PC-3 (cell line): ENCODE data around the gene GRHPR. TPM values are rescaled to one million over a fixed set of nuclear protein-coding genes. Genes with fewer than 3 reads are reported as not detected.
A peak's percentile ranks its signal among the peaks of the same experiment; 100 is the strongest.
"Not testable (repeated sequence)": the region's sequence is repeated elsewhere in the genome, so short reads cannot be mapped to it uniquely, and the experiment has no call there.

Experiments
- ATAC-seq: fragments of 200-7000 bp; cut with Tn5 transposase; 2 replicates; pipeline ENCODE4 v1.9.1; 2020; ENCODE audit warnings: mild to moderate bottlenecking, moderate library complexity
- BruUV-seq: library from RNA; stranded (reverse); fragments of 400-500 nt; replicated peaks from 2 replicates; lab custom pipeline; 2021; lab: Mats Ljungman, UMichigan
- CTCF ChIA-PET: fragments of 300-600 bp; sonication (Branson Sonifier 250); formaldehyde crosslinking; loops from one replicate; lab custom pipeline; 2022; ENCODE audit warnings: antibody characterized with exemption; lab: Charles Lee
- POLR2A ChIA-PET: fragments of 300-600 bp; sonication (Branson Sonifier 250); formaldehyde crosslinking; loops from one replicate; lab custom pipeline; 2022; ENCODE audit warnings: antibody characterized with exemption; ENCODE audit not compliant: unreplicated experiment; lab: Charles Lee
- DNase-seq: peaks from one replicate; pipeline ENCODE4 v3.0.0-alpha.2; 2015
- H2AFZ ChIP-seq: fragments of 300-600 bp; sonication (generic); 2 replicates; pipeline ENCODE4 v1.6.0; 2016; ENCODE audit warnings: antibody characterized with exemption, low read length
- H3F3A ChIP-seq: fragments of 300-600 bp; sonication (generic); one replicate; pipeline ENCODE4 v1.6.0; 2017; ENCODE audit warnings: antibody characterized with exemption, low read length, control low read depth, mild to moderate bottlenecking; ENCODE audit not compliant: unreplicated experiment
- H3K27ac ChIP-seq: fragments of 300-600 bp; sonication (generic); 2 replicates; pipeline ENCODE4 v1.5.1; 2016; ENCODE audit warnings: mild to moderate bottlenecking, low read length
- H3K27me3 ChIP-seq: fragments of 300-600 bp; sonication (generic); 2 replicates; pipeline ENCODE4 v1.6.1; 2016; ENCODE audit warnings: low read length, mixed read lengths
- H3K36me3 ChIP-seq: fragments of 300-600 bp; sonication (generic); 2 replicates; pipeline ENCODE4 v1.6.1; 2016; ENCODE audit warnings: low read depth, mixed run types, low read length, mixed read lengths
- H3K4me1 ChIP-seq: fragments of 300-600 bp; sonication (generic); 2 replicates; pipeline ENCODE4 v1.5.1; 2016; ENCODE audit warnings: low read length; ENCODE audit not compliant: insufficient read depth
- H3K4me2 ChIP-seq: fragments of 300-600 bp; sonication (generic); 2 replicates; pipeline ENCODE4 v1.6.0; 2016; ENCODE audit warnings: low read length
- H3K4me3 ChIP-seq: fragments of 300-600 bp; sonication (generic); 2 replicates; pipeline ENCODE4 v1.5.1; 2016; ENCODE audit warnings: mild to moderate bottlenecking, low read length, mixed read lengths
- H3K79me2 ChIP-seq: fragments of 300-600 bp; sonication (generic); 2 replicates; pipeline ENCODE4 v1.6.1; 2017; ENCODE audit warnings: low read length, mixed read lengths
- H3K9ac ChIP-seq: fragments of 300-600 bp; sonication (generic); 2 replicates; pipeline ENCODE4 v1.6.0; 2016; ENCODE audit warnings: mild to moderate bottlenecking, low read length
- H3K9me2 ChIP-seq: fragments of 300-600 bp; sonication (generic); replicated peaks from 2 replicates; pipeline ENCODE4 v1.6.1; 2016; ENCODE audit warnings: mixed run types, low read length, mixed read lengths
- H3K9me3 ChIP-seq: fragments of 300-600 bp; sonication (generic); 2 replicates; pipeline ENCODE4 v1.6.1; 2016; ENCODE audit warnings: low read length, mixed read lengths
- H4K20me1 ChIP-seq: fragments of 300-600 bp; sonication (generic); 2 replicates; pipeline ENCODE4 v1.6.1; 2016; ENCODE audit warnings: low read length, mixed read lengths
- EZH2 ChIP-seq: fragments of 300-600 bp; sonication (generic); IDR thresholded peaks from one replicate; pipeline ENCODE4 v1.6.1; 2017; ENCODE audit warnings: antibody characterized with exemption, mild to moderate bottlenecking, low read length; ENCODE audit not compliant: unreplicated experiment
- EZH2phosphoT487 ChIP-seq: fragments of 300-600 bp; sonication (generic); IDR thresholded peaks from 2 replicates; pipeline ENCODE4 v1.6.1; 2018; ENCODE audit warnings: mild to moderate bottlenecking, antibody characterized with exemption, low read length, borderline replicate concordance
- intact Hi-C: fragments of 100-400 bp; cut with micrococcal nuclease; formaldehyde crosslinking; loops from 2 replicates; pipeline ENCODE4 v1.9.0; 2023
- total RNA-seq: library from RNA; depleted of rRNA; stranded (reverse); fragments of >200 nt; gene quantifications from 2 replicates; pipeline ENCODE4 v1.2.3, GENCODE V29; 2014
- TF ChIP-seq, protein P1 (sequence below): fragments of 300-600 bp; sonication (generic); conservative IDR thresholded peaks from 2 replicates; pipeline ENCODE4 v1.5.1; 2017; ENCODE audit warnings: antibody characterized with exemption, low read depth, mild to moderate bottlenecking, low read length

GRHPR gene
- total RNA-seq, 1 experiment from 2014 or later = 84.1 TPM

DNA sequence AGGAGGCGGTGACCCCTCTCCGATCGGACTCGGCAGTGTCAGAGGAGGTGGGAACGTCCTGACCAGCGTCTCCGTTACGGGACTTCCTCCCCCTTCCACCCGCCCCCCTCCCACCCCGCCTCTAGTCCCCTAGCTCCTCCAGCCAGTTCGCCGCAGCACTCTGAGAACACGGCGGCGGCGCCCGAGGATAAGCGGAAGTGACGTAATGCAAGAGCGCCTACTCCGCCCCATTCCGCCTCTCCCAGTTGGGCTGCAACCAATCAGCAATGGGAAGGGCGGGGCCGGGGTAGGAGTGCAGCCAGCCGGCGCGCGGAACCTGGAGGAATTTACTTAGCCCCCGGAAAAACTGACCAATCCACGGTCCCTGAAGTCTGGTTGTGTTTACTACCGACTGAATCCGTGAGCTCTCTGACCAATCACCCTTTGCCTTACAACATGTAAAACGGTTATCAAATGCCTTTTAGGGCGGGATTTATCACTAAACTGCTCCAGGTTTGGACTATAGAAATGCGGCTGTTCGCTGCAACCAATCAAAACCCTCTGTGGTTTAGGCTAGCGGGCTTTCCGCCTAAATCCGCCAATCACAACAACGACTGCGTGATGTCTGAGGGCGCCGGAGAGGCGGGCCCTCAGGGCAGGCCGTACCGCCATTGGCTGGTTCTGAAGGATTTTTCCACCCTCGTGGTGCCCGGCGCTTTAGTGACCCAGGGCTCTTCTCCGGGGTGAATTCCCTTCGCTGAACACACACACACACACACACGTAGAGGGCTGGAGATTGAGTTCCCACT, 42.9 kb downstream of the GRHPR start, which contains the start of gene ZBTB5:
Gene ZBTB5, minus strand, starts transcription at position 202 of the 788 bp plus-strand sequence. CDS start 22,899 bp downstream, outside the sequence.
- peak within 1 kb of the TSS; percentile 97 for H3K4me3 ChIP-seq
- intact Hi-C loops = no loop called here
- TF ChIP-seq, protein P1, sequence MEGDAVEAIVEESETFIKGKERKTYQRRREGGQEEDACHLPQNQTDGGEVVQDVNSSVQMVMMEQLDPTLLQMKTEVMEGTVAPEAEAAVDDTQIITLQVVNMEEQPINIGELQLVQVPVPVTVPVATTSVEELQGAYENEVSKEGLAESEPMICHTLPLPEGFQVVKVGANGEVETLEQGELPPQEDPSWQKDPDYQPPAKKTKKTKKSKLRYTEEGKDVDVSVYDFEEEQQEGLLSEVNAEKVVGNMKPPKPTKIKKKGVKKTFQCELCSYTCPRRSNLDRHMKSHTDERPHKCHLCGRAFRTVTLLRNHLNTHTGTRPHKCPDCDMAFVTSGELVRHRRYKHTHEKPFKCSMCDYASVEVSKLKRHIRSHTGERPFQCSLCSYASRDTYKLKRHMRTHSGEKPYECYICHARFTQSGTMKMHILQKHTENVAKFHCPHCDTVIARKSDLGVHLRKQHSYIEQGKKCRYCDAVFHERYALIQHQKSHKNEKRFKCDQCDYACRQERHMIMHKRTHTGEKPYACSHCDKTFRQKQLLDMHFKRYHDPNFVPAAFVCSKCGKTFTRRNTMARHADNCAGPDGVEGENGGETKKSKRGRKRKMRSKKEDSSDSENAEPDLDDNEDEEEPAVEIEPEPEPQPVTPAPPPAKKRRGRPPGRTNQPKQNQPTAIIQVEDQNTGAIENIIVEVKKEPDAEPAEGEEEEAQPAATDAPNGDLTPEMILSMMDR = no peak
- no peak for TF ChIP-seq EZH2
- TF ChIP-seq EZH2phosphoT487 = no peak
- peak; percentile 98 for DNase-seq
- peaks cover 45% of the 10 kb centered on the region for H3K79me2 ChIP-seq
- peak within 1 kb of the TSS; percentile 90 for H2AFZ ChIP-seq
- peaks cover 10% of the 10 kb centered on the region; the same call in 1 of the 2 replicates for H4K20me1 ChIP-seq
- peaks cover 13% of the 10 kb centered on the region for H3K4me1 ChIP-seq
- no peaks in the 10 kb centered on the region for H3K36me3 ChIP-seq
- peak; percentile 82 for ATAC-seq
- no peaks in the 10 kb centered on the region for H3K9me3 ChIP-seq
- BruUV-seq = no TSS peak
- CTCF ChIA-PET = interaction anchor here (0.8 kb wide), 1 partner anchor 345 kb away, joined by 3 read pairs; the partner anchor contains the start of gene ZCCHC7
- peak within 1 kb of the TSS; percentile 93 for H3K9ac ChIP-seq
- no peaks in the 10 kb centered on the region for H3K27me3 ChIP-seq
- POLR2A ChIA-PET = no interaction called here
- H3K9me2 ChIP-seq = no peaks in the 10 kb centered on the region
- peak within 1 kb of the TSS; percentile 87 for H3K27ac ChIP-seq
- peak within 1 kb of the TSS; percentile 99 for H3K4me2 ChIP-seq
- no peaks in the 10 kb centered on the region for H3F3A ChIP-seq

DNA sequence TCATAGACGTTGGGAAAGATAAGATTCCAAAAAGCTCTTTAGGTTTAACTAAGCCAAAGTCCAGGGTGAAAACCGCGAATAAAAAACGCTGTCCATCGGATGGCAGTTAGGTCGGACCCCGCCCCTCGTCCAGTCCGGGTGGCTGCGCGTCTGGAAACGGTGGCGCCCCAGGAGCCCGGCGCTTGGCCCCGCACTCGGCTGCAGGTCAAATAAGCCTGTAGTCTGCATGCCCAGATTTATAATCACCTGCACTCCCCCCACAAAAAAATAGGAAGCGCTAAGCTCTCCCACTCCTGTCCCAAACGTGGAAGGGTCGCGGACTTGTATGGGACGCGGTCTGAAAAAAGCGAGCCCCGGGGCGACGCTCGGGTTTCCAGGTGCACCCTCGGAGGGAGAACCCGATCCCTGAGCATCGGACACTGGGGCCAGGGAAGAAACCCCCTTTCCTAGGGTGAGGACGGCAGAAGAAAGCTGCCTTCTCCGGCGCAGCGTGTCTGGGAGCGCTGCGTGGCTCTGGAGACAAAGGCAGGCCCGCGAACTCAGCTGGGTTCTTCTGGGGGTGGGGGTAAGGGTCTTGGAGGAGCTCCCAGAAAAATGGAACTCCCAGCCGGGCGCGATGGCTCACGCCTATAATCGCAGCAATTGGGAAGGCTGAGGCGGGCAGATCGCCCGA, 43.7 kb downstream of the GRHPR start:
- Histone ChIP-seq H3K4me1 (peaks cover 14% of the 10 kb centered on the region), H4K20me1 (peaks cover 10% of the 10 kb centered on the region; the same call in 1 of the 2 replicates), H3K36me3 (no peaks in the 10 kb centered on the region), H3K9me3 (no peaks in the 10 kb centered on the region), H3K27ac (peak overlapping the region; percentile 74), H3K9ac (peak overlapping the region; percentile 88), H3K4me3 (peak overlapping the region; percentile 78), H3K79me2 (peaks cover 38% of the 10 kb centered on the region), H3K4me2 (peak overlapping the region; percentile 91), H3K9me2 (no peaks in the 10 kb centered on the region), H3F3A (no peaks in the 10 kb centered on the region), H3K27me3 (no peaks in the 10 kb centered on the region), H2AFZ (peak overlapping the region; percentile 90)
- ChIA-PET CTCF (no interaction called here), POLR2A (no interaction called here)
- intact Hi-C loops = no loop called here
- no peak for DNase-seq
- BruUV-seq = TSS peak; percentile 99
- TF ChIP-seq EZH2phosphoT487 (no peak), EZH2 (no peak)
- TF ChIP-seq, protein P1 = no peak
- ATAC-seq = peak; percentile 22

GRCh38 chr9:37467530-37467929, 45.0 kb downstream of the GRHPR start:
- CTCF ChIA-PET, ATAC-seq, H3K9me2 ChIP-seq, BruUV-seq, H3K9me3 ChIP-seq, H2AFZ ChIP-seq, H3K27ac ChIP-seq, H3K4me2 ChIP-seq, H3K9ac ChIP-seq, DNase-seq, H3F3A ChIP-seq, intact Hi-C loops, H3K27me3 ChIP-seq, POLR2A ChIA-PET, H3K4me3 ChIP-seq, H3K36me3 ChIP-seq: not testable (repeated sequence)
- Histone ChIP-seq H3K4me1 (peaks cover 20% of the 10 kb centered on the region), H4K20me1 (peaks cover 10% of the 10 kb centered on the region; the same call in 1 of the 2 replicates), H3K79me2 (peaks cover 24% of the 10 kb centered on the region)
